H1 (cell line): ENCODE data around the gene ASCC3. TPM values are rescaled to one million over a fixed set of nuclear protein-coding genes. Genes with fewer than 3 reads are reported as not detected.

ENCODE experiments used
- CTCF ChIA-PET: fragments of 300-600 bp; sonication (Branson Sonifier 250); formaldehyde crosslinking; loops from one replicate; lab custom pipeline; 2021; ENCODE audit not compliant: partially characterized antibody; lab: Charles Lee
- POLR2A ChIA-PET: fragments of 300-600 bp; sonication (Branson Sonifier 250); formaldehyde crosslinking; loops from one replicate; lab custom pipeline; 2021; ENCODE audit warnings: inconsistent platforms; ENCODE audit not compliant: partially characterized antibody; lab: Charles Lee
- DNase-seq, 2 experiments: peaks; one replicate each; pipeline versions ENCODE4 v3.0.0 to v3.0.0-alpha.2; 2010 to 2022; ENCODE audit warnings: low spot score in 2 of 2, low read depth in 1 of 2, mixed read lengths in 1 of 2
- FAIRE-seq: peaks from 2 replicates; lab custom pipeline; 2011; peaks lifted over from hg19 to GRCh38; lab: Jason Lieb, UNC
- H2AFZ ChIP-seq: 2 replicates; pipeline ENCODE4 v1.8.1; 2012; ENCODE audit warnings: low read length, inconsistent platforms
- H2AK5ac ChIP-seq: 2 replicates; pipeline ENCODE4 v1.6.1; 2013; ENCODE audit warnings: low read depth, low read length
- H2BK120ac ChIP-seq: replicated peaks from 2 replicates; pipeline ENCODE3; 2013; ENCODE audit warnings: low read depth, low read length, inconsistent platforms
- H2BK12ac ChIP-seq: 2 replicates; pipeline ENCODE4 v1.6.1; 2013; ENCODE audit warnings: low read depth, low read length
- H2BK15ac ChIP-seq: 2 replicates; pipeline ENCODE4 v1.6.1; 2013; ENCODE audit warnings: low read length
- H2BK20ac ChIP-seq: 2 replicates; pipeline ENCODE4 v1.6.1; 2013; ENCODE audit warnings: low read length
- H2BK5ac ChIP-seq: 2 replicates; pipeline ENCODE4 v1.6.1; 2013; ENCODE audit warnings: low read depth, low read length
- H3K14ac ChIP-seq: 2 replicates; pipeline ENCODE4 v1.6.1; 2013; ENCODE audit warnings: inconsistent platforms; ENCODE audit not compliant: insufficient read length
- H3K18ac ChIP-seq: 2 replicates; pipeline ENCODE4 v1.6.1; 2013; ENCODE audit warnings: low read length; ENCODE audit errors: extremely low read depth
- H3K23ac ChIP-seq: 2 replicates; pipeline ENCODE4 v1.6.1; 2013; ENCODE audit warnings: inconsistent platforms; ENCODE audit not compliant: insufficient read length
- H3K23me2 ChIP-seq: 2 replicates; pipeline ENCODE4 v1.6.1; 2013; ENCODE audit warnings: low read depth, low read length
- H3K27ac ChIP-seq: 2 replicates; pipeline ENCODE4 v1.6.1; 2011; ENCODE audit warnings: low read depth, low read length, inconsistent platforms
- H3K27me3 ChIP-seq, 4 experiments: replicated peaks in 1 of 4; 1 replicate in 1 of 4; 2 replicates in 3 of 4; pipeline versions ENCODE4 v1.6.1 to v1.8.1; 2011 to 2013; ENCODE audit warnings: low read length in 3 of 4, mild to moderate bottlenecking in 3 of 4, inconsistent platforms in 2 of 4, mixed read lengths in 2 of 4, moderate library complexity in 1 of 4; ENCODE audit not compliant: control insufficient read depth in 3 of 4, insufficient read depth in 3 of 4; ENCODE audit errors: extremely low read depth in 1 of 4
- H3K36me3 ChIP-seq, 4 experiments: 2 replicates each; pipeline versions ENCODE4 v1.6.1 to v1.8.1; 2011 to 2013; ENCODE audit warnings: mild to moderate bottlenecking in 4 of 4, low read length in 3 of 4, moderate library complexity in 2 of 4, control low read depth in 1 of 4, inconsistent platforms in 1 of 4; ENCODE audit not compliant: insufficient read depth in 4 of 4, control insufficient read depth in 2 of 4
- H3K4ac ChIP-seq: replicated peaks from 2 replicates; pipeline ENCODE3; 2013; ENCODE audit warnings: low read length, low read depth, mixed read lengths, inconsistent platforms; ENCODE audit not compliant: insufficient read length
- H3K4me1 ChIP-seq, 4 experiments: replicated peaks in 1 of 4; 1 replicate in 1 of 4; 2 replicates in 3 of 4; pipeline versions ENCODE4 v1.6.1 to v1.8.1; 2011 to 2013; ENCODE audit warnings: low read length in 3 of 4, inconsistent platforms in 2 of 4, mixed read lengths in 1 of 4; ENCODE audit not compliant: insufficient read depth in 4 of 4, control insufficient read depth in 3 of 4
- H3K4me2 ChIP-seq, 2 experiments: 2 replicates each; pipeline versions ENCODE4 v1.6.1 to v1.8.1; 2011 to 2013; ENCODE audit warnings: low read depth in 2 of 2, low read length in 2 of 2, control low read depth in 1 of 2, inconsistent platforms in 1 of 2, mild to moderate bottlenecking in 1 of 2; ENCODE audit not compliant: insufficient read depth in 1 of 2
- H3K4me3 ChIP-seq, 4 experiments: fragments of 200-600, 300-600 bp in 1 of 4; sonication (generic), shearing (Covaris generic), sonication (Bioruptor Twin) in 1 of 4; 2 replicates each; pipeline versions ENCODE4 v1.5.1 to v1.8.1; 2011 to 2016; ENCODE audit warnings: low read length in 4 of 4, low read depth in 3 of 4, control low read depth in 2 of 4, inconsistent platforms in 2 of 4, mild to moderate bottlenecking in 2 of 4, mixed read lengths in 1 of 4, moderate library complexity in 1 of 4; ENCODE audit not compliant: insufficient read depth in 2 of 4; ENCODE audit errors: extremely low read depth in 1 of 4
- H3K56ac ChIP-seq: replicated peaks from 2 replicates; pipeline ENCODE3; 2013; ENCODE audit warnings: low read depth, mild to moderate bottlenecking, mixed read lengths, low read length, inconsistent platforms; ENCODE audit not compliant: insufficient read length
- H3K79me1 ChIP-seq: 2 replicates; pipeline ENCODE4 v1.6.1; 2013; ENCODE audit warnings: low read depth, low read length, control low read depth
- H3K79me2 ChIP-seq, 2 experiments: 2 replicates each; pipeline versions ENCODE4 v1.6.1 to v1.8.1; 2012 to 2013; ENCODE audit warnings: low read length in 2 of 2, mild to moderate bottlenecking in 2 of 2, inconsistent platforms in 1 of 2; ENCODE audit not compliant: insufficient read depth in 2 of 2, control insufficient read depth in 1 of 2
- H3K9ac ChIP-seq, 4 experiments: replicated peaks in 1 of 4; 1 replicate in 1 of 4; 2 replicates in 3 of 4; pipeline versions ENCODE4 v1.6.1 to v1.8.1; 2011 to 2013; ENCODE audit warnings: low read depth in 3 of 4, low read length in 3 of 4, control low read depth in 2 of 4, mild to moderate bottlenecking in 2 of 4, moderate library complexity in 2 of 4, inconsistent platforms in 1 of 4; ENCODE audit errors: extremely low read depth in 1 of 4
- H3K9me3 ChIP-seq, 2 experiments: 2 replicates each; pipeline versions ENCODE4 v1.6.1 to v1.8.1; 2012 to 2013; ENCODE audit warnings: mild to moderate bottlenecking in 2 of 2, moderate library complexity in 2 of 2, control low read depth in 1 of 2, inconsistent platforms in 1 of 2, low read depth in 1 of 2, low read length in 1 of 2, mixed read lengths in 1 of 2; ENCODE audit not compliant: insufficient read depth in 2 of 2
- H4K20me1 ChIP-seq, 2 experiments: replicated peaks in 1 of 2; 2 replicates each; pipeline versions ENCODE3 to v1.8.1; 2011 to 2013; ENCODE audit warnings: inconsistent platforms in 2 of 2, low read length in 2 of 2, mild to moderate bottlenecking in 1 of 2; ENCODE audit not compliant: insufficient read depth in 2 of 2, control insufficient read depth in 1 of 2
- H4K5ac ChIP-seq: 2 replicates; pipeline ENCODE4 v1.6.1; 2013; ENCODE audit warnings: low read length, low read depth, mixed read lengths, inconsistent platforms; ENCODE audit not compliant: insufficient read length
- H4K8ac ChIP-seq: 2 replicates; pipeline ENCODE4 v1.8.0; 2013; ENCODE audit warnings: mild to moderate bottlenecking, moderate library complexity, low read length, inconsistent platforms; ENCODE audit not compliant: insufficient read depth; ENCODE audit errors: extremely low read depth
- H4K91ac ChIP-seq: replicated peaks from 2 replicates; pipeline ENCODE3; 2013; ENCODE audit warnings: low read length, mixed read lengths, inconsistent platforms; ENCODE audit not compliant: insufficient read length
- KDM1A ChIP-seq: fragments of 200-600, 300-600 bp; sonication (generic); IDR thresholded peaks from 2 replicates; pipeline ENCODE4 v1.7.1; 2016; ENCODE audit warnings: mild to moderate bottlenecking, low read length, borderline replicate concordance
- KDM4A ChIP-seq: IDR thresholded peaks from one replicate; pipeline ENCODE4 v1.7.1; 2012; ENCODE audit warnings: low read depth, mild to moderate bottlenecking, moderate library complexity, low read length, inconsistent platforms; ENCODE audit not compliant: severe bottlenecking
- PHF8 ChIP-seq: fragments of 200-600 bp; sonication (generic); conservative IDR thresholded peaks from 2 replicates; pipeline ENCODE4 v1.7.1; 2012; ENCODE audit warnings: low read depth, mild to moderate bottlenecking, inconsistent platforms, low read length, moderate library complexity
- RNF2 ChIP-seq: fragments of 200-900, 300-1000 bp; sonication (generic); IDR thresholded peaks from 2 replicates; pipeline ENCODE4 v1.7.1; 2016; ENCODE audit warnings: borderline replicate concordance, low read depth, mild to moderate bottlenecking, antibody characterized with exemption, low read length; ENCODE audit not compliant: poor library complexity, severe bottlenecking; ENCODE audit errors: missing control alignments
- SAP30 ChIP-seq: fragments of 300-600 bp; sonication (generic); IDR thresholded peaks from 2 replicates; pipeline ENCODE4 v1.7.1; 2012; ENCODE audit warnings: low read length, moderate library complexity, mild to moderate bottlenecking, inconsistent platforms; ENCODE audit not compliant: insufficient read depth, insufficient replicate concordance
- YY1 ChIP-seq: IDR thresholded peaks from 2 replicates; pipeline ENCODE4 v1.6.1; 2011; ENCODE audit warnings: low read depth, mild to moderate bottlenecking, low read length
- WGBS, 2 experiments: shearing (Covaris generic) in 1 of 2; methylation state at CpG; one replicate each; pipeline versions ENCODE4 v1.1.6 to v1.1.7; 2013 to 2015; ENCODE audit warnings: low lambda C conversion rate in 2 of 2, mixed read lengths in 2 of 2, inconsistent platforms in 1 of 2, low coverage in 1 of 2, missing lambda C conversion rate in 1 of 2; ENCODE audit not compliant: insufficient replicate concordance in 2 of 2, insufficient coverage in 1 of 2, insufficient read length in 1 of 2; ENCODE audit errors: extremely low coverage in 1 of 2, missing lambda C conversion rate in 1 of 2; 5-methylcytosine and 5-hydroxymethylcytosine counted together
- polyA plus RNA-seq, 7 experiments: library from polyadenylated mRNA; depleted of rRNA in 3 of 7; stranded (reverse) in 5 of 7; unstranded in 2 of 7; fragments of >200 nt in 5 of 7; fragments of 200-250 nt in 2 of 7; gene quantifications; 1 replicate in 5 of 7; 2 replicates in 1 of 7; 4 replicates in 1 of 7; pipeline versions ENCODE4 v1.2.1 to v1.2.3, GENCODE V29; 2011 to 2013; ENCODE audit warnings: missing spikeins in 2 of 7, mixed read lengths in 2 of 7
- total RNA-seq: library from RNA; stranded (reverse); fragmentation: NEBNext Ultra II Directional; extraction: Animal tissue kit (Norgen Biotek cat#: 25700); gene quantifications from 2 replicates; pipeline ENCODE4 v1.2.1, GENCODE V29; 2021
- TF ChIP-seq, protein P1 (sequence below): IDR thresholded peaks from 2 replicates; pipeline ENCODE4 v1.6.1; 2012; ENCODE audit warnings: inconsistent platforms

ASCC3 gene
- total and polyA plus RNA-seq, 2 of the 8 experiments (the other 6 are each of a cell fraction or from before 2014, with no cell fraction given), result 37.5 to 77.8 TPM

GRCh38 chr6:100695445-100695844 lies 185.7 kb downstream of the ASCC3 start:
- FAIRE-seq (no peak), DNase-seq (no peak)
- Histone ChIP-seq H3K23ac (no peak overlapping the region), H3K9me3 (peaks cover 6 to 10% of the 10 kb centered on the region in 2 experiments; a peak in 3 of 4 replicates), H4K8ac (no peak overlapping the region), H3K4ac (no peak overlapping the region), H4K91ac (no peak overlapping the region), H2AFZ (no peak overlapping the region), H2BK15ac (no peak overlapping the region), H3K4me3 (no peak overlapping the region), H3K23me2 (no peaks in the 10 kb centered on the region), H2BK120ac (no peak overlapping the region), H3K9ac (no peak overlapping the region), H3K14ac (no peak overlapping the region), H3K4me1 (no peaks in the 10 kb centered on the region), H2BK12ac (no peak overlapping the region), H3K79me2 (no peaks in the 10 kb centered on the region), H3K27me3 (no peaks in the 10 kb centered on the region), H2BK5ac (no peak overlapping the region), H3K18ac (no peak overlapping the region), H3K27ac (no peak overlapping the region), H4K20me1 (no peaks in the 10 kb centered on the region), H3K36me3 (peaks cover 0 to 13% (median 0%) of the 10 kb centered on the region in 4 experiments; a peak in 2 of 8 replicates), H2BK20ac (no peak overlapping the region), H4K5ac (no peak overlapping the region), H3K56ac (no peak overlapping the region), H3K79me1 (no peaks in the 10 kb centered on the region), H2AK5ac (no peak overlapping the region), H3K4me2 (no peak overlapping the region)
- POLR2A ChIA-PET, result no interaction called here
- TF ChIP-seq SAP30 (no peak), KDM1A (no peak), YY1 (no peak), KDM4A (no peak), RNF2 (no peak), PHF8 (no peak)
- TF ChIP-seq, protein P1, sequence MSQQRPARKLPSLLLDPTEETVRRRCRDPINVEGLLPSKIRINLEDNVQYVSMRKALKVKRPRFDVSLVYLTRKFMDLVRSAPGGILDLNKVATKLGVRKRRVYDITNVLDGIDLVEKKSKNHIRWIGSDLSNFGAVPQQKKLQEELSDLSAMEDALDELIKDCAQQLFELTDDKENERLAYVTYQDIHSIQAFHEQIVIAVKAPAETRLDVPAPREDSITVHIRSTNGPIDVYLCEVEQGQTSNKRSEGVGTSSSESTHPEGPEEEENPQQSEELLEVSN, result no peak
- WGBS, 2 experiments, result 71% methylated on average over 1 of the region's 1 CpG; no CpG with 5 or more reads in 1 of the 2 experiments
- CTCF ChIA-PET, result interaction anchor here (1.3 kb wide), 1 partner anchor 18 kb away, joined by 3 read pairs; no protein-coding TSS in a partner anchor
